ENCODE results near the gene CLTA.

Gene CLTA

GRCh38 chr9:36190388-36191289, at the start of gene CLTA:
TSS of gene CLTA (plus strand) at chr9:36190921. CDS start at chr9:36191057, 136 bp downstream.
- peak; percentile 87 for DNase-seq

- DNase-seq, result no peak
These were observed 49.4 kb upstream of the CLTA start for GRCh38 chr9:36141288-36141687.

- no peak for DNase-seq
These were observed 49.0 kb upstream of the CLTA start for GRCh38 chr9:36141761-36142160.

- no peak for DNase-seq
These were observed 48.0 kb upstream of the CLTA start for GRCh38 chr9:36142510-36143244.

- DNase-seq, result no peak
These were observed 47.5 kb upstream of the CLTA start for GRCh38 chr9:36143245-36143641.

- DNase-seq, result no peak
These were observed 46.1 kb upstream of the CLTA start for GRCh38 chr9:36144309-36145232.

GRCh38 chr9:36145970-36146369, 44.8 kb upstream of the CLTA start:
- no peak for DNase-seq

GRCh38 chr9:36146651-36147050, 44.1 kb upstream of the CLTA start:
- no peak for DNase-seq

- no peak for DNase-seq
These were observed 43.1 kb upstream of the CLTA start for GRCh38 chr9:36147441-36148175.

GRCh38 chr9:36148311-36149051, 42.2 kb upstream of the CLTA start:
- peak; percentile 51 for DNase-seq

- no peak for DNase-seq
These were observed 41.5 kb upstream of the CLTA start for GRCh38 chr9:36149197-36149596.

GRCh38 chr9:36150574-36151315, 40.0 kb upstream of the CLTA start:
- DNase-seq, result no peak

GRCh38 chr9:36151316-36152210, 39.2 kb upstream of the CLTA start:
- peak; percentile 84 for DNase-seq

GRCh38 chr9:36152741-36153438, 37.8 kb upstream of the CLTA start:
- no peak for DNase-seq

- no peak for DNase-seq
These were observed 37.0 kb upstream of the CLTA start for GRCh38 chr9:36153746-36154145.

- no peak for DNase-seq
These were observed 36.3 kb upstream of the CLTA start for GRCh38 chr9:36154331-36154952.

- DNase-seq, result no peak
These were observed 34.6 kb upstream of the CLTA start for GRCh38 chr9:36156116-36156515.

GRCh38 chr9:36158122-36158521, 32.6 kb upstream of the CLTA start:
- no peak for DNase-seq

GRCh38 chr9:36158917-36159316, 31.8 kb upstream of the CLTA start:
- DNase-seq, result no peak

All from activated CD4-positive, alpha-beta T cell treated with anti-CD3 and anti-CD28 coated beads for 1 hour (primary cell).